NCI-H2227 (cell line): ENCODE data around the gene LYZL4.

Experiments used
- DNase-seq: peaks from one replicate; lab custom pipeline; 2025; ENCODE audit not compliant: unreplicated experiment; lab: John Stamatoyannopoulos, UW

The LYZL4 gene

GRCh38 chr3:42410370-42411131 is at the start of gene LYZL4:
Gene LYZL4 (minus strand): TSS chr3:42410610. CDS start chr3:42407251, 3,359 bp downstream.
- no peak for DNase-seq

- DNase-seq: no peak
Observed at GRCh38 chr3:42459151-42459550, 48.7 kb upstream of the LYZL4 start.

GRCh38 chr3:42456211-42456610 is 45.8 kb upstream of the LYZL4 start:
- no peak for DNase-seq

- DNase-seq: no peak
Observed at GRCh38 chr3:42451546-42452230, 41.3 kb upstream of the LYZL4 start.

- no peak for DNase-seq
Observed at GRCh38 chr3:42451116-42451515, 40.7 kb upstream of the LYZL4 start.

GRCh38 chr3:42450567-42450966 is 40.2 kb upstream of the LYZL4 start:
- no peak for DNase-seq

GRCh38 chr3:42447481-42447880 is 37.1 kb upstream of the LYZL4 start:
- DNase-seq: no peak

- no peak for DNase-seq
Observed at GRCh38 chr3:42446111-42447050, 36.0 kb upstream of the LYZL4 start.

- DNase-seq: peak; percentile 80
Observed at GRCh38 chr3:42443819-42444436, 33.5 kb upstream of the LYZL4 start.

- DNase-seq: no peak
Observed at GRCh38 chr3:42443292-42443691, 32.9 kb upstream of the LYZL4 start.

- no peak for DNase-seq
Observed at GRCh38 chr3:42442640-42443039, 32.2 kb upstream of the LYZL4 start.

- peak; percentile 53 for DNase-seq
Observed at GRCh38 chr3:42441791-42442190, 31.4 kb upstream of the LYZL4 start.

- DNase-seq: no peak
Observed at GRCh38 chr3:42440924-42441323, 30.5 kb upstream of the LYZL4 start.

GRCh38 chr3:42439261-42440115 is 29.1 kb upstream of the LYZL4 start:
- peak; percentile 4 for DNase-seq

GRCh38 chr3:42438758-42439157 is 28.3 kb upstream of the LYZL4 start:
- no peak for DNase-seq

GRCh38 chr3:42438193-42438592 is 27.8 kb upstream of the LYZL4 start:
- DNase-seq: no peak

GRCh38 chr3:42434777-42435380 is 24.5 kb upstream of the LYZL4 start:
- DNase-seq: no peak

- DNase-seq: no peak
Observed at GRCh38 chr3:42432485-42432884, 22.1 kb upstream of the LYZL4 start.

- DNase-seq: no peak
Observed at GRCh38 chr3:42430781-42431532, 20.5 kb upstream of the LYZL4 start.
